NCI-H2196 (cell line): ENCODE data around the gene GNPTAB.
"Not testable (repeated sequence)": the region's sequence is repeated elsewhere in the genome, so short reads cannot be mapped to it uniquely, and the experiment has no call there.

Experiments
- DNase-seq: peaks from one replicate; lab custom pipeline; 2025; ENCODE audit not compliant: unreplicated experiment; lab: John Stamatoyannopoulos, UW

Gene GNPTAB

DNA sequence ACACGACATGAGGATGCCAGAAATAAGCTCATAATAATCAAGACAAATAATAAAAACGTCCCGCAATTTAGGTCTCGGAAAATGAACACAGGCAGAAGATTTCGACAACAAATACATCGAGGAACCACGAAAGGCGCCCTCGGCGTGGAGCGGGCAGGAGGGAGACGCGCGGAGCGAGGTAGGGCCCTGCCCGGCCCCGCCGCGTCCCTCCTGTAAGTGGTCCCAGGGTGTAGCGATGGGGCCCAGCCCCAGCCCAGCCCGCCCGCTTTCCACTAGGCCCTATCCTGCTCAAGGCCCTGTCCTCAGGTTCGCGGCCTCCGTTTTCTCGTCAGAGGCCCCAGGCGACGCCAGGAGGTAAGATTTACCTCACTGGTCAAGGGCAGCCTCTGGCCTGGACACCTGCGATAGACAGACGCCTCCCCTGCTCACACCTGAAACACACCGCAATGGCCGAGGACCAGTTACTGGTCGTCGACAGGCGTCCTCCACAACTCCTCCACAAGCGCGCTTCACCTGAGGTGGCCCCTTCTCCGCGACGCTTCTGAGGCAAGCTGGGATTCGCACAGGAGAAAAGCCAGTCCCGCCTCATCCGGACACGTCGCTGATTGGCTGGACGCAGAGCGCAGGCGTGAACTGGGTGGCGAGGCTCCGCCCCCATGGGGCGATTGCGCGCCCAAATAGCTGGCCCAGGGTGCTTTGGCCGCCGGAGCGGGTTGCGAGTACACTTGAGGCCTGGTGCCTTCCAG, 91.7 kb downstream of the GNPTAB start, which contains the start of gene SYCP3:
Gene SYCP3, minus strand, starts transcription at position 543 of the 746 bp plus-strand sequence. CDS start 1,527 bp downstream, outside the sequence.
- DNase-seq: no peak

- no peak for DNase-seq
These were observed 93.3 kb downstream of the GNPTAB start for GRCh38 chr12:101737476-101737875.

DNA sequence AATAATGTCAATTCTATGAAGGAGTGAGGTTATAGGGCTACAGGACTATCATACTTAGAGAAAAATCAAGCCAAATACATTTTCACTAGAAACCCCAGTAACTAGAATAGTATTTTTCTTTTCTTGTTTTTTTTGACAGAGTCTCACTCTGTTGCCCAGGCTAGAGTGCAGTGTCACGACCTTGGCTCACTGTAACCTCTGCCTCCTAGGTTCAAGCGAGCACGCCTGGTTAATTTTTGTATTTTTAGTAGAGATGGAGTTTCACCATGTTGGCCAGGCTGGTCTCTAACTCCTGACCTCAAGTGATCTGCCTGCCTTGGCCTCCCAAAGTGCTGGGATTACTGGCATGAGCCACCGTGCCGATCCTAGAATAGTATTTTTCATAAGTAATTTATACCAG, 96.3 kb downstream of the GNPTAB start:
- not testable (repeated sequence) for DNase-seq

- no peak for DNase-seq
These were observed 97.6 kb downstream of the GNPTAB start for GRCh38 chr12:101733166-101733565.

- no peak for DNase-seq
These were observed 98.4 kb downstream of the GNPTAB start for GRCh38 chr12:101732318-101732717.

DNA sequence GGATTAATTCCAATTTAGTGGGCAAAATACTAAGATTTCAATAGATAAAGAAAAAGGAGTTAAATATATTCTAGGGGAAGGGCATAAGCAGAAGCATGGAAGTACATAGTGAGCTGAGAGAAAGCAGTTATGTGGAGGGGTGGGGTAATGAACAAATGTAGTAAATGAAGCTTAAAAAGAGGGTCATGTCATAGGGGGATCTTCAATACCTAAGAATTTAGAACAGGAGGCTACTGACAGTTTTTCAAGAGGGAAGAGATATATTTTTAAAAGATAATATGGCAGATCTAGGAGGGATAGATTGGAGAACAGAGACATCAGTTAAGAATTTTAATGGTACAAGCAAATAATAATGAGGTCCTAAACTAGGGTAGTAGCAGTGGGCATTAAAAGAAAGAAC, 100.9 kb downstream of the GNPTAB start:
- DNase-seq: no peak

DNA sequence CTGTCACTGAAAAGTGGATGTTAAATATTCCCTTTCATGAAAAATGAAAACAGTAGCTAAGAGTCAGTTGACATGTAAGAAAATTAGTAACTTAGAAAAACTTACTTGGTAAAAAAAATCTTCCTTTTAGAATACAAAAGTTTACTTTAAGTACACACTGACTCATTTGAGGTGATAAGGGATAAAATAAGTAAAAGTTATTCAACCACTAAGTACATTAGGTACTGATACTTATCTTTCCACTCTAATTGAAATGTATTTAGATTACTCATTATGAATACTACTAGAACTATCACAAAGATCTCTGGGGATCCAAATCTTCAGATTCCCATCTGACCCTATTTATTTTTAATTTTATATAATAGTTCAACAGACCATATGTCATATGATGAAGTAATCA, 103.7 kb downstream of the GNPTAB start:
- no peak for DNase-seq

GRCh38 chr12:101722392-101722791, 108.4 kb downstream of the GNPTAB start:
- no peak for DNase-seq

DNA sequence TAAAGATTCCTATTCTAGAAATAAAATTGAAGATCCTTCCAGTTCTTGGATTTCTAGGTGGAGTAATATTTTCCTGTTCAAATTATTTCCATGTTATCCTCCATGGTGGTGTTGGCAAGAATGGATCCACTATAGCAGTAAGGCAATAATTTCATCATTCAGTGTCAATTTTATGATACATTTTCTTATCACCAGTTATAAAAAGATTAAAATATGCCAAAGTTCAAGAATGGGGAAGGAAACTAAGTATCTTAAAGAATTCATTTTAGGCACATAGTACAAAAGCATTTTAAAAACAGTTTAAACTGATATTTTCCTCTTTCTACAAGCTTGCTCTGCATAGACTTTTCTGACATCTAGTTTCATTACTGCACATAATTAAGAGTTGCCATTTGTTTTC, 110.6 kb downstream of the GNPTAB start:
- DNase-seq: no peak

DNA sequence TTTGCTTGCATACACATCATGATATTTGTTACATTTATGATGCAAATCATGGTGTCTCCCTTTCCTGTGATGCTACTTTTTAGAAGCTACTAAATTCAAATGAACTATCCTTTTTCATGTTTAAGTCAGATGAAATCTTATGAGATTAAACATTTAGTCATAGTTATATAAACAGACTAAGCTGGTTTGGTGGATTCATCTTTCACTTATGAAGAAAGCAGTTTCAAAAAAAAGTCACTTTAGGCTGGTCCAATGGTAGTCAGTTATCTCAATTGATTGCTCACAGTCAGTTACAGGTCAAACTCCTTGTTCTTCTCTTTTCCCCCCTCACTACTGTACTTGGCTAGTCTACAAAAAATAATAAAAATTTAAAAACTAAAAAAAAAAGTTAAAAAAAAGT, 111.2 kb downstream of the GNPTAB start:
- DNase-seq: no peak

GRCh38 chr12:101714877-101715444, 115.8 kb downstream of the GNPTAB start:
- DNase-seq: no peak

DNA sequence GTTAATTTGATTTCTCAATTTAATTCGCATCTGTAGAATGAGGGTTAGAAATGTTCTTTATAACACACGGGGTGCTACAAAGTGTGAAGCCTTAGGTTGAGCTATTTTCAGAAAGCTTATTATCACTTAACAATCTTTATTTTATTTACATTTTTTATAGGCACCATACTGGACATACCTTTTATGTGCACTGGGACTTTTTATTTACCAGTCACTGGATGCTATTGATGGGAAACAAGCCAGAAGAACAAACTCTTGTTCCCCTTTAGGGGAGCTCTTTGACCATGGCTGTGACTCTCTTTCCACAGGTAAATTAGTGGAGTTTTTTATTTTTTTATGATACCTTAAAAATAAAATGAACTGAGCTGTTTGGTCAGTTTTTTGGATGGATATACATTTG, 116.8 kb downstream of the GNPTAB start:
- no peak for DNase-seq

GRCh38 chr12:101713059-101713682, 117.6 kb downstream of the GNPTAB start:
- no peak for DNase-seq

GRCh38 chr12:101710288-101710687, 120.5 kb downstream of the GNPTAB start:
- DNase-seq: no peak

DNA sequence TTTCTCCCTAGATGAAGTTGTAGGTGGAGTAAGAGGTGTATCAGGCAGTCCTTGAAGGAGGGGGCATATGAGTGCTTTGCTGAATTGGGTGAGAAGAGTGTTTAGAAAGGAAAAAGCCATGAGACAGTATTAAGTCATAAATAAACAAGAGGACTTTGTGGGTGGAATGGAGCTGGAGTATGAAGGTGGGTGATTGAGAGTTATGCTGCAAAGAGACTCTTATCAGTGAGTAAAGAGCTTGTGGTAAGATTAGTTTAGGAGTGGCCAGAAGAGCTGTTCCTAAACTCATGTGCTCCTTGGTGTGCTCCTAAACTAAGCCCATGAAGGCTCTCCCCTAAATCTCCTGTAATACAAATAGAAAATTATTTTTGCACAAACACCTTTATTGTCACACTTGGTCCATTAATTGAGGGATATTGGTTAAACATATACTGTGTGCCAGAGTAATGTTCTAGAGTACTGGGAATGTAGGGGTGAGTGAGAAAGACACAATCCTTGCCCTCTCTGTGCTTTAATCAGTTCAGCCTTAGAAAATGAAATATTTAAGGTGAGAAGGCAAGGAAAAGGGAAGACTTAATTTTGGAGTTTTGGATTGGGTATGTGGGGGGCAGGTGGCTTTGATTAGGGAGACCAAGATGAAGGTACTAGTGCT, 123.5 kb downstream of the GNPTAB start:
- DNase-seq: no peak

GRCh38 chr12:101706403-101706802, 124.4 kb downstream of the GNPTAB start:
- no peak for DNase-seq

DNA sequence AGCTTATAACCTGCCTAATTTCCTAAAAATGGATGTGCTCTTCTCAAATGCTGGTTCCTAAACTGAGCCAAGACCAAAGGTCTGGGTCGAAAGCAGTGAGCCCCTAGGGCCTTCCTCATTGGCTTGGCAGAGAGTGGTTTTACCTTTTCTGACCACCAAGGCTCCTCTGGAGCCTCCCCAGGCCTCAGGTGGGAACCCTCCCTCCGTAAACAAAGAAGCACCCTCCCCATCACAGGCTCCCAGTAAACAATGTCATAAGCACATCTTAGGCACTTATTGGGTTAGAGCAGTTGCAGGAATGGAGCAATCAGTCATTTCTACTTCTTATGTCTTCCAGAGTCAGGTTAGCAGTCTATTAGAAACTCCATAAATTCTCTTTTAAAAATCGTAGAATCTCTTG, 127.3 kb downstream of the GNPTAB start:
- no peak for DNase-seq

- no peak for DNase-seq
These were observed 130.4 kb downstream of the GNPTAB start for GRCh38 chr12:101700299-101700820.

DNA sequence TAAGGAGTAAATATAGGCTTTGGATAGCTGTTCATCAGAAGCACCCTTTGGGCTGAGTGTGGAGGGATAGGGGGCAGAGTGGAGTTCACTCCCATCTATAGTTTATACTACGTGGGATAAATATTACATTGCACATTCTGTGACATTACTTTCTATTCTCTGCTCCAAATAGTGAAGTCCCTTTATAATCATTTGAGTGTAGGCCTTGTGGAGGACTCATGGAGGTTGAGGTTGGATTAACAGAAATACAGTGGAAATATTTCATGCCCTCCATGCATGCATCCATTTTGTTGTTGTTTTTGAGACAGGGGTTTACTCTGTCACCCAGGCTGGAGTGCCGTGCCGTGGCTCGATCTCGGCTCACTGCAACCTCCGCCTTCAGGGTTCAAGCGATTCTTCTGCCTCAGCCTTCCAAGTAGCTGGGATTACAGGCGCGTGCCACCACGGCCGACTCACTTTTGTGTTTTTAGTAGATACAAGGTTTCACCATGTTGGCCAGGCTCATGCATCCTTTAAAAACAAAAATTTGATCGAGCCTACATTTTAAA, 131.9 kb downstream of the GNPTAB start:
- DNase-seq: no peak

- DNase-seq: peak; percentile 13
These were observed 132.6 kb downstream of the GNPTAB start for GRCh38 chr12:101697930-101698799.
